ENCODE measurements around the gene TMEM115.

TMEM115 gene

DNA sequence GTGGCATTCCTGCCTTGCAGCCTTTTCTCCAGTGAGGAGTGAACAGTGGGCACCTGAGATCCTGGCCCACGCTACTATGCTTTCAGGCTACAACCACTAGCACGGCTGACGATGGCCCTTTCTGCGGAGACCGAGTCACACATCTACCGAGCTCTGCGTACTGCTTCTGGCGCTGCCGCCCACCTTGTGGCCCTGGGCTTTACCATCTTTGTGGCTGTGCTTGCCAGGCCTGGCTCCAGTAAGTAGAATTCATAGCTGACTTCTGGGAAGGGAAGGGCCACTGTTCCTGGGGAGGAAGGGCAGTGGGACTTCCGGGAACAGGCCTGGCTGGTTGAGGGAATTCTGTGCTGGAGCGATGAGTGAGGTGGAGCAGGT is 8.0 kb downstream of the TMEM115 start:
- DNase-seq, result no peak

DNA sequence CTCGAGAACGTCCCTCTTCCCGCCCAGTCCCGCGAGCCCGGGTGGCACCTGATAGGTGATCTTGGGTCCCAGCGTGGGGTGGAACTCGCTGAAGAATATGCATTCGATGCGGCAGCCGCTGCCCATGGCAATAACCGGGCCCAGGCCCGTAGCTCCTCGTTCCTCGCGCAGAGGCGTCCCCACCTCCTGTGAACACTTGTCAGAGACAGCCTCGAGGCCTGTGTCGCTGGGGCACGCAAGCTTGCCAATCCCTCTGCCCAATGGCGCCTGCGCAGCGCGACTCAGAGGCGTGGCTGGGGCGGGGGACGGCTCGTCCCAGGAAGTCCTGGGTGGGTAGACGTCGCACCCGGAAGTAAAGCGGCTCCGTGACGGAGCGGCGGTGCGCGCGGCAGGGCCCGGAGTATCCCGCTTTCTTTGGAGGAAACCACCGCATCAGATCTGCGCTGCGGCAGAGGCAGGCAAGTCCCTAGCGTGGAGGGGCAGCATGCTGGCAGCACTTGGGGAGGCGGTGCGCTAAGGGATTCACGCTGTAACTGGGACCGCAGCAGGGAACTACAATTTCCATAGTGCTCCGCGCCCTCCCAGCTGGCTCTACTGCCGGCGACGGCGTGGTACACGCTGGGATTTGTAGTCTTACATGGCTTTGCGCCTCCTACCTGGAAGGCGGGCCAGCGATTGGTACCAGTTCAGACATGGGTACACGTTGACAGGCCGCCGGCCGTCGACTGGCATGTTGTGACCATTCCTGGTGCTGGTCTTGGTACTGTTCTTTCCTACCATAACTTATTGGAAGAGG is 8.6 kb downstream of the TMEM115 start, which contains the start of the genes CYB561D2 and NPRL2:
TSS of gene CYB561D2 (plus strand) at position 336 of the 796 bp plus-strand sequence. CDS start 572 bp downstream, outside the sequence.
TSS of gene NPRL2 (minus strand) at position 249 of the 796 bp plus-strand sequence. CDS start at position 126, 123 bp downstream.
- peak; percentile 98 to 99 for DNase-seq

DNA sequence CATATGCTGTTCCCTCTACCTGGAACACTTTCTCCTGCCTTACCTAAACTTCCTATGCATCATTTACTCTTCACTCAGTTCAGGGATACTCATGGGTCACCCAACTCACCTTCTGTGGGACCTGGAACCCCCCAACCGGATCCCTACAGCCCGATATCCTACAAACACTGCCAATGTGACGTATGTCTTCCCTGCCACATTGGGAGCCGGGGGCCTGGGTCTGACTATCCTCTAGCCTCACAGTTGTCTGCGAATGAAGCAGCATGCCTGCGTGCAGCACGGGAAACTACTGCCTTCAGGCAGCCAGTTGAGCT is 9.2 kb downstream of the TMEM115 start:
- DNase-seq, result no peak

DNA sequence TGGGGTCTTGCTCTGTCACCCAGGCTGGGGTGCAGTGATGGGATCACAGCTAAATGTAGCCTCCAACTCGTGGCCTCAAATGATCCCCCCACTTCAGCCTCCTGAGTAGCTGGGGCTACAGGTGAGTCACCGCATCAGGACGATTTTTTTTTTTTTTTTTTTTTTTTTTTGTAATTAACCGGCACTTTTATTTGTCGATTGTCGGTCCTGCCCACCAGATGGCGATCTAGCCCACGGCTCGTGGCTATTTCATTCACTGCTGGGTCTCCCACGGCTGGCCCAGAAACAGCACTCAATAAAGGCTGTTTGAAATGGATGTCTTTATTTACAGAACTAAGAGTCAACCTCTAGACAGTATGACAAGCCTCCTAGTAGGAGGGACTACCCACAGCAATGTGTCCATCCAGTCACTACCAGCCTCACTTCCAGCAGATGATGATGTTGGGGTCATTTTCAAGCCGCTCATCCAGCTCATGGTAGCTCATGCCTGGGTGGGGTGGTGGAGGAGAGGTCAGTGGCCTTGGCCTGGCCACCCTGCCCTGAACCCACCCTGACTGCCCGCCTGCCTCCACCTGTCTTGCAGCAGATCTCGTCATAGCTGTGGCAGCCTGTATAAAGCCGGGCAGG is 12.0 kb downstream of the TMEM115 start:
- peak; percentile 84 to 88 for DNase-seq

DNA sequence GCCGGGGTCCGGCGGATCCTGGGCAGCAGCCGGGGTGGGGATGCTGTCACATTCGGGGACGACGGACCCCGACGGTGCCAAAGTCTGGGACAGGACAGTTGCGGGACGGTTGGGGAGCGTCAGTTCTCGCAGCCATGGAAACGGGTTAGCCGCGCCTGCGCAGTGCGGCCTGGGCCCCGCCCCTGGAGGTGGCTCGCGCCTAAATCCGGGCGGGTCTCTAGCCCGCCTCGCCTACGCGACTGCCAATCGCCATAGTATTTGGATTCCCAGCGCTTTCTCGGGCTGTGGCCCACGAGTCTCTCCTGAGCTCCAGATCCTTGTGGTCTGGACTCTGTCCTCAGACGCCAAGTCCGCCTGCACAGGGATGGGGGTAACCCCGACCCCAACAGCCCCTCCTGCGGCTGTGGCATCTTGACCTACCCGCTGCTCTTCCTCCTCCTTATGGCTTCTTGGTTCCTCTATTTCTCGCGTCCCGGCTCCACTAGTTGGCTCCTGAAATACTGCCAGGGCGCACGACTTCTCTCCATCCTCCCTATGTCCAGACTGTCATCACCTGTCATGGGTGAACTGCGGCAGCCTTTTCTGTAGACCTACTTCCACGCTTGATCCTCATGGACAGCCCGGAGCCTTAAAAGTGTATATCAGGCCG is 13.6 kb downstream of the TMEM115 start, which contains the start of gene ZMYND10:
TSS of gene ZMYND10 (minus strand) at position 147 of the 649 bp plus-strand sequence. CDS start 153 bp downstream, outside the sequence.
- DNase-seq, result peak; percentile 76 to 79

DNA sequence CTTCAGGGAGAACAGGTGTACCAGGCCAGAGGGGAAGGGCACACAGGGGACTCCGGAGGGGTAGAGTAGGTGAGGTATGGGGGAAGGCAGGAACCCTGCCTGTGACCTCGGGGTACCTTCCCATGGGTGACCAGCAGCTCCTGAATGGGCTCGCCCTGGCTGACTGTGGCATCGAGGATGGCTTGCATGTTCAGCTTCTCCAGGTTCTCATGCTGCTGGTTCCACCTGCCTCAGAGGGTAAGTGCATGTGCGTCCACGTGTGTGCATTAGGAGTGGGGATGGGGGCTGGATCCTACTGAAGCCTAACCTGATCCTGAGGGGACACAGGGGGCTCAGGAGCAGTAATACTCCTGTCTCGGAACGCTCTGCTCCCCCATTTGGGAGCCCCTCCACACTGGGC is 14.3 kb downstream of the TMEM115 start:
- DNase-seq, result no peak

DNA sequence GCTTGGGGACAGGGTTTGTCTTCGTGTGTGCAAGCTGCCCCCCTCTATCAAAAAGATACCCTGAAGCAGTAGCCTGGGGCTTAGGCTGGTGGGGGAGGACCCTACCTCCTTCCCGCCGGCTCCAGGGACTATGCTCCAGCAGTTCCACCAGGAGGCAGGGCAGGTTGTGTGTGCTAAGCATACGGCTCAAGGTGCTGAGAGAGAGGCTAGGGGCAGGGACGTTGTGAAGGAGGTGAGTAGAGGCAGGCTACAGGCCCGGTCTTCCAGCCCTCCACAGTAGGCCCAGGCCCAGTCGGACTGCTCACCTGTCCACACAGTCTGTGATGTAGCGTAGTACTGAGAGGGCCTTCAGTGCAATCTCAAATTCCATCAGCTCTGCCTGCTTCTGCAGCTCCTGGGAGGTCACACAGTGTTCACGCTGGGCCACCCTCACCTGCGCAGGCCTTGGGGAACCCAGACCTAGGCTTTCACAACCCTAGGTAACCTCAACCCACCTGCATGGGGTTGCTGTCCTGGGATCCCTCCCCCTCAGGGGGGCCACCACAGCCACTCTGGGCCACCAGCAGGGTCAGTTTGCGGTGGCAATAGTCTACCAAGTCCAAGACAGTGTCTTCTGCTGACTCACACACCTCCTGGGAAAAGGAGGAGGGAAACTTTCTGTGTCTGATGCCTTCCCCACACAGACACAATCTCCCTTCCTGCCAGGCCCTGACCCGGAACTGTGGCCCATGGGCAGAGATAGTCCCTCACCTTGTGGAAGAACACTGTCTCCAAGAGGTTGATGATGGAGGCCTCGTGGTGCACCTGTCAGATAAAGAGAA is 16.3 kb downstream of the TMEM115 start:
- no peak for DNase-seq

DNA sequence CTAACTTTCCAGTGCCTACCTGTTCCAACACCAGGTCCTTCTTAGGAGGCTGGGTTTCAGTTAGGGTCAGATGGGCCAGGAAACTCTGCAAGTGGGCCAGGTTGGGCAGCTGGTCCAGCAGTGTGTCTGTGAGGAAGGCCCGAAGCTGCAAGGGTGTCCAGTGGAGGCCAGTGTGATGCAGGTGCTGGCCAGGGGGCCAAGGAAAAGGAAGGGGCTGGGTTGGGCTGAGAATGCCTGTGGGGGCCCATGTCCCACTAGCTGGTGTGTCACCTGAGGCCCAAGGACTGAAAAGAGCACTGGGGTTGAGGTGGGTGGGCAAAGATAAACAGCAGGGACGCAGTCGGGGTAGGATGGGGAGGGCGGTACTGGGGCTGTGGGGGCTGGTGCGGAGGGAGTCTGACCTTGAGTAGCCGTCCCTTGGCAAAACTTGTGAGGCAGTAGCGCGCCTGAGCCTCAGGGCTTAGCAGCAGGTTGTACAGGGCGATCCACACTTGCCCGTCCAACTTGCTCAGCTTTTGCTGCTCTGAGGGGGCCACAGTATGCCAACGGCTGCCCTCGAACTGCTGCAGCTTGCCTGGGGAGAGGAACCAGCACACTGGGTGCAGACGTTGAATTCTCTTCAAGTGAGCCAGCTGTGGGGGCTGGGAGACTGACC is 17.2 kb downstream of the TMEM115 start:
- DNase-seq, result no peak

DNA sequence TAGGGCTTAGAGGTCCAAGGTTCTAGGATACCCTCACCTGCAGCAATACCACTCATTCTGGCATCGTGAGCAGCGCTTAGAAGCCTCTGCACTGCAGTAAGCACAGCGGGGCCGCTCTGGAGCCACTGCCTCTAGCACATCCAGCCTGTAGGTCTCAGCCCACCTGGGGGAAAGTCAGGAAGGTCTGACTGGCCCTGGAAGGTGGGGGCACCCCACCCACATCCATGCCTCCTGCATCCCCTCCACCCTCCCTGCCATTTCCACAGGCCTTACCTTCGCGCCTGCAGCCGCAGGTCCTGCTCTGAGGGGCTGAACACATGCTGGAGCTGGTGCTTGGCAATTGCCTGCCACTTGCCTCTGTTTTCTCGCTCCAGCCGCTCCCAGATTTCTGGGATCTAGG is 17.8 kb downstream of the TMEM115 start:
- DNase-seq, result no peak

DNA sequence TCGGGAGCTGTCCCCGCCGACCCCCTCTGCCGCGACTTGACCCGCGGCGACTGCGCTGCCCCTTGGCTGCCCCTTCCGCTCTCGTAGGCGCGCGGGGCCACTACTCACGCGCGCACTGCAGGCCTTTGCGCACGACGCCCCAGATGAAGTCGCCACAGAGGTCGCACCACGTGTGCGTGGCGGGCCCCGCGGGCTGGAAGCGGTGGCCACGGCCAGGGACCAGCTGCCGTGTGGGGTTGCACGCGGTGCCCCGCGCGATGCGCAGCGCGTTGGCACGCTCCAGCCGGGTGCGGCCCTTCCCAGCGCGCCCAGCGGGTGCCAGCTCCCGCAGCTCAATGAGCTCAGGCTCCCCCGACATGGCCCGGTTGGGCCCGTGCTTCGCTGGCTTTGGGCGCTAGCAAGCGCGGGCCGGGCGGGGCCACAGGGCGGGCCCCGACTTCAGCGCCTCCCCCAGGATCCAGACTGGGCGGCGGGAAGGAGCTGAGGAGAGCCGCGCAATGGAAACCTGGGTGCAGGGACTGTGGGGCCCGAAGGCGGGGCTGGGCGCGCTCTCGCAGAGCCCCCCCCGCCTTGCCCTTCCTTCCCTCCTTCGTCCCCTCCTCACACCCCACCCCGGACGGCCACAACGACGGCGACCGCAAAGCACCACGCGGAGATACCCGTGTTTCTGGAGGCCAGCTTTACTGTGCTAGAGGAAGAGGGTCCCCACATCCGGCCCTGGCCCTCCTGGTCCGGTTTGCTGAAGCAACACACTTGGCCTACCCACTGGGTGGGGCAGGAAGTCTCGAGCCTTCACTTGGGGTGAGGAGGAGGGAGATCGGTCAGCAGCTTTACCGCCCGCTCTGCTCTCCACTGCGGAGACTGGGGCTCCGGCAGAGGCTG is 18.6 kb downstream of the TMEM115 start, which contains the start of gene RASSF1:
TSS of gene RASSF1 (minus strand) at position 389 of the 882 bp plus-strand sequence. CDS start at position 358, 31 bp downstream.
- DNase-seq, result peak; percentile 63 to 80

DNA sequence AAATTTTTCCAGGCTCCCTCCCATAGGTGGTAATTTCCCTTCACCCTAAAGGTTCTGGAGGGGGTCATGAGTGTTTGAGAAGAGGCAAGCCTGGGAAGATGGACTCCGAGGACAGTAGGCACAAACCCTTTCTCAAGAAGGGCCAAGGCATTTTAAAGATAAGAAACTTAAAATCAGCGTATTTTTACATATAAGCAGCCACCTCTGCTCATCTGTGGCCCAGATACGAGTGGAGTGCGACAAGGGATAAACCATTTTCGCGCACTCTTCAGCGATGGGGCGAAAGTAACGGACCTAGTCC is 19.2 kb downstream of the TMEM115 start:
- no peak for DNase-seq

DNA sequence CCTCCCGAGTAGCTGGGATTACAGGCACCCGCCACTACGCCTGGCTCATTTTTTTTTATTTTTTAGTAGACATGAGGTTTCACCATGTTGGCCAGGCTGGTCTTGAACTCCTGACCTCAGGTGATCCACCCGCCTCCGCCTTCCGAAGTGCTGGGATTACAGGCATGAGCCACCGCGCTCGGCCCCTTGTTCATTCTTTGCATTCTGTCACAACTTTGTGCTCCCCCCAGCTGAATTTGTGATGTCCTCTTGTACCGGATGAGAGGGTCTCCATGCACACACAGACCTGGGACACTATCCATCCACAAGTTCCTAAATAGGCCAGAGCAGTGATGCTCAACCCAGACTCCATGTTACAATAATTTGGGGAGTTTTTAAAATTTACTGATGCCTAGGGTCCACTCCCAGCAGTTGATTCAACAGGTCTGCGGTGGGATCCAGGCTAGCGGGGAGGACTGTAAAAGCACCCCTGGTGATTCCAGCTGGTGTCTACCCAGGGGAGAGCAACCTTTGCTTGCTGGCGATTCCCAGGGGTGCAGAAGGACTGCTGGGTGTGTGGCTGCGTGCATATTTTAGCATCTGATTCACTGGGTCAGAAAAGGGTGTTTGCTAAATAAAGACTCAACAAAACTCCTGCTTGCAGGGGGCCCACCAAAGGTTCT is 19.7 kb downstream of the TMEM115 start:
- DNase-seq, result no peak

DNA sequence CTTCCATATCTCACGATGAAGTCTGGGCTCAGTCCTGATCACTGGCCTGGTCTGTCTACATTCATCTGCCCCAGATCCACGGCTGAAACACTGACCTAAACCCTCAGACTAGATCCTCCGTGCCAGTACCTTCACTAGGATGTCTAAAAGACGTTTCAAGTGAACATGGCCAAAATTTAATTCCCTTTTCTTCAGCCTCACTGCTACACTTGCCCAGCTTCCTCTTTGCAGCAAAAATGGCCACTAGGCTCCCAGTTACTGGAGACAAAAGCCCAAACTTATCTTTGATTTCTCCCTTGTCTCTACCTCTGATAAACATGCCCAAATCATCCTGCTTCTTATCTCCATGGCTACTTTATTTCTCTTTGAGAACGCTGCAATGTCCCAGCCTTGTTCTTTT is 20.4 kb downstream of the TMEM115 start:
- DNase-seq, result no peak

DNA sequence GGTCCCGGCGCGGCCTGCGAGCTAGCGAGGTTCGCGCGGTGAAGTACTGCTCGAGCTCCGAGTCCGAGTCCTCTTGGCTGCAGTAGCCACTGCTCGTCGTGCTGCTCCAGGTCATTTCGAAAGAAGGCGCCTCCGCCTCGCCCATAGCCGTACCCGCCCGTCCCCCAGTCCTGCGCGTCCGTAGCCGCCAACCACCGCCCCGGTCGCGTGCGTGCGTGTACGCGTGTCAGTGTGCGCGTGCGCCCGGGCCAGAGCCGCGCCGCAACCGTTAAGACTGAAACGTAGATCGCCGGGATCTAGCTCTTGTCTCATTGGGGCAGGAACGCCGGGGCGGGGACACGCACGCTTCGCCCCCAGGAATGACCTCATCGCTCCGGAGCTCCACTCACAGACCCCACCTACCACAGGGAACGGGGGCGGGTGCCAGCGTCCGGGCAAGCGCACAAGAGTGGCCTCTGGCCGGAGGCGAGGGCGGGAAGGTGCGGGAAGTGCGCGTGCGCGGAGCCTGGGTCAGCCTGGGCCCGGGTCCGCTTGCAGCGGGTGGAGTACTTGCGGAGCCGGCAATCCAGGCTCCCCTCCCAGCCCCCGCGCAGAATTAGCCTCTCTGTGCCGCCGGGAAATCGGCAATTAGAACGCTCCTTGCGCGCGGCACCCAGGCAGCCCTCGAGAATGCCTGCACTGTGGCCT is 22.0 kb downstream of the TMEM115 start:
- DNase-seq, result peak; percentile 95 to 96

DNA sequence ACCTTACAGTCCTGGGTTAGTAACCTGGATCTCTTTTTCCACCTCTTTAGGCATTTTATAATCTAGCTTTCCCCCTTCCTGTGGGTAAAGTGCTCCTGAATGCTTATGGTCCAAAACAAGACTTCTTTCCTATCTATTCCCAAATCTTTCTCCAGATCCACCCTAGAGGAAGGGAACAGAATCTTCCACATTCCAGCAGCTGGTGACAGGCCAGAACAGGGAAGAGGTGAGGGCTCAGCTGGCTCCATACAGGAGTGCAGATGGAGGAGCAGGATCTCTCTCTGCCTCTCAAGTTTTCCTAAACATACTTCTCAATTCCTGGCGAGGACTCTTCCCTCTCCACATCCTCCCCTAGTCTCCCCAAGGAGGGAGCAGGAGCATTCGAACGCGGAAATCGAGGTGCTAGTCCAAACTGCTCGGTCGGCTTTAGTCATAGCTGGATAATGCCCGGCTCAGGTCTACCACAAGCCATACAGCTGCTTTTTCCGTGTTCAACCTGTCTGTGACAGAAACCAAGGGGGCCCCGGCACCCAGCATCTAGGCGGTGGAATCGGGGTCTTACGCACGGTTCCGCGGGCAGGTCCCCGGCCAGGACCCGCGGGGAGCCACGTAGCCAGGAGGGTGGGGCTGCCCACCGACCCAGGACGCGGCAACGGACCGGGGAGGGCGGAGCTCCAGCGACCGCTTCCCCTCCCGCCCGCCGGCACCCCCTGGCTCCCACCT is 22.7 kb downstream of the TMEM115 start:
- no peak for DNase-seq

DNA sequence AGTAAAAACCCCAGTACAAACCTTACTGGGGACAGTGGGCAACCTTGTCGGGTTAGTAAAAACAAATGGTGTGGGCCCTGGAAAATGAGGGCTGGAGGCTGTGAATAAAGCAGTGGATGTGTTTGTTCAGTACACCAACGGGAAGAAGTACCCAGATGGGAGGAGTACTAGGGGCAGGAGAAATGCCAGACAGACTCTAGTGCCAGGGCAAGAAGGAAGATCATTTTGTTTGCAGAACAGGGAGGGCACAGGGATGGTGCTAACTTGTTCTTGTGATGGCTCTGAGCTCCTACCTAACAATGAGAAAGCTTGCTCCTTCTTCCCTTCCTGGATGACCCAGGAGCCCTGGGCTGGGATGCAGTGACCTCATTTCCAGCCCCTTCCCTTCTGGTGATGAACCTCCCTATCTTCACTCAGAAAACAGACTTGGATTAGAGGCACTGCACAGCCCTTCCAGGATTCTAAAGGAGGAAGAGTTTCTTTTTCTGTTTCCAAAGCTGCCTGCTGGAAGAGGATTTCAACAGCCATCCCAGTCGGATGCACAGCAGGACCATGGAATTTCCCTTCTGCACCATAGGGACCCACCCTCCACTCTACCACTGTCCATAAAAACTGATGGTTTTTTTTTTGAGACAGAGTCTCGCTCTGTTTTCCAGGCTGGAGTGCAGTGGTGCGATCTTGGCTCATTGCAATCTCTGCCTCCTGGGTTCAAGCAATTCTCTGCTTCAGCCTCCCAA is 24.8 kb downstream of the TMEM115 start:
- DNase-seq, result no peak

DNA sequence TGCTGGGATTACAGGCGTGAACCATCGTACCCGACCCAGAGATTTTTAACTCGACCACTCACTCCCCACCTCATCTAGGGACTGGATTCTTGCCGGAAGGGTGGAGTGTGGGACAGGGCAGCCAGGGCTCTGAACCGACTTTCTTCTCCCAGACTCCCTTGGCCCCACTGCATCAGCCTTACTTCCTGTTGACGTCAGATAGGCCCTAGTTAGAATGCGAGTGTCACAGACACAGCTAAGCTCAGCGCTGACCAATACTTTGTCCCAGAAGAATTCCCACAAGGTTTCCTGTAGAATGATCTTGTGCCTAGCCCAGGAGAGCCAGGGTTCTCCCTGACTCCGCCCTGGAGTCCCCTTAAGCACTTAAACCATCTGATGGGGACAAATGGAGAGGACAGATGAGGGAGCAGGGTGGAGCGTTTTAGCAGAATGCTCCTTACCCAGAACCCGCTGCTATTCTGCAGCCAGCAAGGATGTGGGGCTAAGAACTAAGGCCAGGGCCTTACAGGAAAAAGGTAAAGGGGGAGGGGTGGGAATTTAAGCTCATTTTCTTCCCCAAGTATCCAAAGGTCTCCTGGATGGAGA is 25.5 kb downstream of the TMEM115 start:
- no peak for DNase-seq

DNA sequence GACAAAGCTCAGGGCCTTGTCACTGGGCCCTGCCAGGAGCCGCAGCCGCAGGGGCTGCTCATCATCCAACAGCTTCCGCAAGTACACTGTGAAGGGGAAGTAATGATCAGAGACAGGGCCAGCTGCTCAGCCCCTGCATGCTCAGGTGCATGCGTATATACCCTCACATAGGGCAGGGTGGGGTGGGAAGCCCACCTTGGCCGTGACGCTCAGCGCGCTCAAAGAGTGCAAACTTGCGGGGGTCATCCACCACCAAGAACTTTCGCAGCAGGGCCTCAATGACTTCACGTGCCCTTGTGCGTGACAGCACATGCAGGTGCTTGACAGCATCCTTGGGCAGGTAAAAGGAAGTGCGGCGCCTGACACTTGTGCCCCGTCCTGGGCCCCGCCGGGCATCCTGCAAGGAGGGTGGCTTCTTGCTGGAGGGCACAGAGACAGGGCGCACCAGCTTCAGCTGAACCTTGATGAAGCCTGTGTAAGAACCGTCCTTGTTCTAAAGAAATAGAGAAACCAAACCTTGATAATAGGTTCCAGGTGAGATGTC is 27.9 kb downstream of the TMEM115 start:
- DNase-seq, result no peak

All from CD4-positive, alpha-beta T cell treated with Interferon alpha-2 for 1 hour (primary cell).